Muscle of leg (tissue), 11 donors: ENCODE data around the gene P2RY8. TPM values are rescaled to one million over a fixed set of nuclear protein-coding genes. Genes with fewer than 3 reads are reported as not detected.
A peak's percentile ranks its signal among the peaks of the same experiment; 100 is the strongest.
"Not testable (repeated sequence)": the region's sequence is repeated elsewhere in the genome, so short reads cannot be mapped to it uniquely, and the experiment has no call there.

Experiments
- DNase-seq: peaks from one replicate; pipeline ENCODE4 v3.0.0; 2013
- H3K27ac ChIP-seq: one replicate; pipeline ENCODE4 v1.5.1; 2013; ENCODE audit warnings: mild to moderate bottlenecking, low read length, control low read depth
- H3K27me3 ChIP-seq: one replicate; pipeline ENCODE4 v1.6.1; 2013; ENCODE audit warnings: low read length; ENCODE audit not compliant: control insufficient read depth, insufficient read depth
- H3K36me3 ChIP-seq: one replicate; pipeline ENCODE4 v1.6.1; 2013; ENCODE audit warnings: low read length; ENCODE audit not compliant: control insufficient read depth, insufficient read depth
- H3K4me1 ChIP-seq: one replicate; pipeline ENCODE4 v1.6.1; 2013; ENCODE audit warnings: low read length; ENCODE audit not compliant: control insufficient read depth, insufficient read depth
- H3K4me3 ChIP-seq: one replicate; pipeline ENCODE4 v1.5.1; 2013; ENCODE audit warnings: low read length, control low read depth
- H3K9me3 ChIP-seq: replicated peaks from 2 replicates; pipeline ENCODE4 v1.6.1; 2013; ENCODE audit warnings: low read depth, low read length; ENCODE audit not compliant: control insufficient read depth
- WGBS: methylation state at CpG from one replicate; pipeline ENCODE4 v1.1.5; 2013; ENCODE audit warnings: missing lambda C conversion rate; ENCODE audit not compliant: insufficient coverage; 5-methylcytosine and 5-hydroxymethylcytosine counted together
- polyA plus RNA-seq, 8 donors: library from polyadenylated mRNA; unstranded; fragments of 120-200 nt; gene quantifications; one replicate each; pipeline versions ENCODE4 v1.2.1 to v1.2.3, GENCODE V29; 2013; ENCODE audit warnings: inconsistent platforms in 1 of 8, low replicate concordance in 1 of 8; ENCODE audit not compliant: insufficient read length in 8 of 8, insufficient read depth in 1 of 8
- total RNA-seq: library from RNA; stranded (reverse); fragments of 120-200 nt; gene quantifications from one replicate; pipeline ENCODE4 v1.2.4, GENCODE V29; 2013

The P2RY8 gene
- total and polyA plus RNA-seq, 9 donors: 0.58 to 1.4 (median 1.1) TPM

DNA sequence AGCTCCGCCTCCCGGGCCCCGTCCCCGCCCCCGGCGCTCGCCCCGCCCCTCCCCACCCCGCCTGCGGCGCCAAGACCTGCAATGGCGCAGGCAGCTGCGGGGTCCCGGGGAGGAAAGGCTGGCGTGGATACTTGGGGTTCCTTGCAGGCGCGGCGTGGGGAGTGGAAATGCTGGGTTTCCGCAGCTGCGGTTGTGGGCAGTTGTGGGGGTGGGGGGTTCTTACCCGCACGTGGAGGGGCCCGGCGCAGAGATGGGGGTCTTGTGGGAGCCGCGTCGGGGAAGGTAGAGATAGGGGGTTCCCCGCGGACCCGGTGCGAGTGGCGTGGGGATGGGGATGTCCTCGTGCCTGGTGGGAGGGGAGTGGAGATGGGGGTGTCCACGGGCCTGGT is 83.6 kb downstream of the P2RY8 start:
- Histone ChIP-seq H3K27me3 (peaks cover 2% of the 10 kb centered on the region), H3K4me3 (peak overlapping the region; percentile 67), H3K36me3 (no peaks in the 10 kb centered on the region), H3K9me3 (peaks cover 7% of the 10 kb centered on the region), H3K4me1 (peaks cover 10% of the 10 kb centered on the region), H3K27ac (peak overlapping the region; percentile 89)
- WGBS: 0% methylated on average over 16 of the region's 34 CpGs
- DNase-seq: no peak

DNA sequence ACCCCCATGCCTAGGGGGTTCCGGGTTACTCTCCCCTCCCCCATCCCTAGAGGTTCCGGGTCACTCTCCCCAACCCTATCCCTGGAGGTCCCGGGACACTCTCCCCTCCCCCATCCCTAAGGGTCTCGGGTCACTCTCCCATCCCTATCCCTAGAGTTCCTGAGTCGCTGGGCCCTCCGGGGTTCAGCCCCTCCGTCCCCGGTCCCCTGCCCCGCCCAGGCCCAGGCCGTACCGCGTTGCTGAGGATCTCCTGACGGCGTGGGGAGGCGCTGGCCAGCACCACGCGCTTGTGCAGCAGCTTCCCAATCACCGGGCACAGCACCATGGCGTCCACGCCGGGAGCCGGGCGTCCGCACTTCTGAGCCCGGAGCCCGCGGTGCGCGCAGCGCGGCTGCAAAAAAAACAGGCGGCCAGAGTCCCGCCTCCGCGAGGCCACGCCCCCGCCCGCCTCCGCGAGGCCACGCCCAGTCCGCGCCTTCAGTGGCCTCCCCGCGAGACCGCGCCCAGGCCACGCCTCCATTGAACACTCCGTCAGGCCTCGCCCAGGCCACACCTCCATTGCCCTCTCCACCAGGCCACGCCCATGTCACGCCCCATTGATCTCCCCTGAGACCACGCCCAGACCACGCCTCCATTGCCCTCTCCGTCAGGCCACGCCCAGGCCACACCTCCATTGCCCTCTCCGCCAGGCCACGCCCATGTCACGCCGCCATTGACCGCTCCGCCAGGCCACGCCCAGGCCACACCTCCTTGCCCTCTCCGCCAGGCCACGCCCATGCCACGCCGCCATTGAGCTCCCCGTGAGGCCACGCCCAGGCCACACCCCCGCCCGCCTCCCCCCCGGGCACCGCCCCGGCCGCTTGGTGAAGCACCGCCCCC is 84.2 kb downstream of the P2RY8 start, which contains the start of gene ASMTL:
ASMTL (minus strand) TSS at position 394 of the 879 bp plus-strand sequence; CDS start at position 325, 69 bp downstream.
- Histone ChIP-seq H3K36me3 (no peaks in the 10 kb centered on the region), H3K27me3 (peaks cover 2% of the 10 kb centered on the region), H3K4me3 (peak within 1 kb of the TSS; percentile 90), H3K27ac (peak within 1 kb of the TSS; percentile 89), H3K9me3 (peaks cover 7% of the 10 kb centered on the region), H3K4me1 (peaks cover 10% of the 10 kb centered on the region)
- WGBS: 0% methylated on average over 65 of the region's 76 CpGs
- DNase-seq: peak; percentile 98

DNA sequence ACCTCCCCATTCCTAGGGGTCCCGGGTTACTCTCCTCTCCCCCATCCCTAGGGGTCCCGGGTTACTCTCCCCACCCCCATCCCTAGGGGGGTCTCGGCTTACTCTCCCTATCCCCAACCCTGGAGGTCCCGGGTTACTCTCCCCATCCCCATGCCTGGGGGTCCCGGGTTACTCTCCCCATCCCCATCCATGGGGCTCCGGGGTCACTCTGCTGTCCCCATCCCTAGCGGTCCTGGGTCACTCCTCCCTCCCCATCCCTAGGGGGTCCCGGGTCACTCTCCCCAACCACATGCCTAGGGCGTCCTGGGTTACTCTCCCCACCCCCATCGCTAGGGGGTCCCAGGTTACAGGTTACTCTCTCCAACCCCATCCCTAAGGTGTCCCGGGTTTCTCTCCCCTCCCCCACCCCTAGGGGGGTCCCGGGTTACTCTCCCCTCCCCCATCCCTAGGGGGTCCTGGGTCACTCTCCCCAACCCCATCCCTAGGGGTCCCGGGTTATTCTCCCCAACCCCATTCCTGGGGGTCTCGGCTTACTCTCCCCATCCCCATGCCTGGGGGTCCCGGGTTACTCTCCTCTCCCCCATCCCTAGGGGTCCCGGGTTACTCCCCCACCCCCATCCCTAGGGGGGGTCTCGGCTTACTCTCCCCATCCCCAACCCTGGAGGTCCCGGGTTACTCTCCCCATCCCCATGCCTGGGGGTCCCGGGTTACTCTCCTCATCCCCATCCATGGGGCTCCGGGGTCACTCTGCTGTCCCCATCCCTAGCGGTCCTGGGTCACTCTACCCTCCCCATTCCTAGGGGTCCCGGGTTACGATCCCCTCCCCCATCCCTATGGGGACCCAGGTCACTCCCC is 85.1 kb downstream of the P2RY8 start:
- H3K27ac ChIP-seq: no peak overlapping the region
- H3K4me3 ChIP-seq: peak overlapping the region; percentile 90
- peaks cover 2% of the 10 kb centered on the region for H3K27me3 ChIP-seq

DNA sequence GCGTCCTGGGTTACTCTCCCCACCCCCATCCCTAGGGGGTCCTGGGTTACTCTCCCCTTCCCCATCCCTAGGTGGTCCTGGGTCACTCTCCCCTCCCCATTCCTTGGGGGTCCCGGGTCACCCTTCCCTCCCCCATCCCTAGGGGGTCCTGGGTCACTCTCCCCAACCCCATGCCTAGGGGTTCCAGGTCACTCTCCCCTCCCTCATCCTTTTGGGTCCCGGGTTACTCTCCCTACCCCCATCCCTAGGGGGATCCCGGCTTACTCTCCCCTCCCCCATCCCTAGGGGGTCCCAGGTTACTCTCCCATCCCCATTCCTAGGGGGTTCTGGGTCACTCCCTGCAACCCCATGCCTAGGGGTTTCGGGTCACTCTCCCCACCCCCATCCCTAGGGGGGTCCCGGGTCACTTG is 85.7 kb downstream of the P2RY8 start:
- Histone ChIP-seq H3K36me3 (no peaks in the 10 kb centered on the region), H3K9me3 (peaks cover 12% of the 10 kb centered on the region), H3K27me3 (peaks cover 2% of the 10 kb centered on the region), H3K27ac (no peak overlapping the region), H3K4me3 (no peak overlapping the region), H3K4me1 (peaks cover 10% of the 10 kb centered on the region)
- WGBS: 91% methylated on average over 6 of the region's 6 CpGs
- peak; percentile 34 for DNase-seq

More for the DNA sequence above, 85.1 kb downstream of the P2RY8 start:
- peak; percentile 45 for DNase-seq
- Histone ChIP-seq H3K36me3 (no peaks in the 10 kb centered on the region), H3K9me3 (peaks cover 11% of the 10 kb centered on the region), H3K4me1 (peaks cover 10% of the 10 kb centered on the region)
- 29% methylated on average over 22 of the region's 23 CpGs for WGBS

DNA sequence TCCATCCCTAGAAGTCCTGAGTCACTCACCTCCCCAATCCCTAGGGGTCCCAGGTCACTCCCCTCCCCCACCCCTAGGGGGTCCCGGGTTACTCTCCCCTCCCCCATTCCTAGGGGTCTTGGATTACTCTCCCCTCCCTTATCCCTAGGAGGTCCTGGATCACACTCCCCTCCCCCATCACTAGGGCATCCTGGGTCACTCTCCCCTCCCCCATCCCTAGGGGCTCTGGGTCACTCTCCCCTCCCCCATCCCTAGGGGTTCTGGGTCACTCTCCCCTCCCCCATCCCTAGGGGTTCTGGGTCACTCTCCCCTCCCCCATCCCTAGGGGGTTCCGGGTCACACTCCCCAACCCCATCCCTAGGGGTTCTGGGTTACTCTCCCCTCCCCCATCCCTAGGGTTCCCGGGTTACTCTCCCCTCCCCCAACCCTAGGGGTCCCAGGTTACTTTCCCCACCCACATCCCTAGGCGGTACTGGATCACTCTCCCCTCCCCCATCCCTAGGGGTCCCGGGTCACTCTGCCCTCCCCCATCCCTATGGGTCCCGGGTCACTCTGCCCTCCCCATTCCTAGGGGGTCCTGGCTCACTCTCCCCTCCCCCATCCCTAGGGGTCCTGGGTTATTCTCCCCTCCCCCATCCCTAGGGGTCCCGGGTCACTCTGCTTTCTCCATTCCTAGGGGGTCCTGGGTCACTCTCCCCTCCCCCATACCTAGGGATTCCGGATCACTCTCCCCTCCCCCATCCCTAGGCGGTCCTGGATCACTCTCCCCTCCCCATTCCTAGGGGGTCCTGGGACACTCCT is 86.4 kb downstream of the P2RY8 start:
- 75% methylated on average over 9 of the region's 9 CpGs for WGBS
- Histone ChIP-seq H3K27ac (no peak overlapping the region), H3K9me3 (peaks cover 15% of the 10 kb centered on the region), H3K4me3 (no peak overlapping the region), H3K4me1 (peaks cover 10% of the 10 kb centered on the region), H3K36me3 (no peaks in the 10 kb centered on the region), H3K27me3 (peaks cover 2% of the 10 kb centered on the region)
- peak; percentile 19 for DNase-seq

DNA sequence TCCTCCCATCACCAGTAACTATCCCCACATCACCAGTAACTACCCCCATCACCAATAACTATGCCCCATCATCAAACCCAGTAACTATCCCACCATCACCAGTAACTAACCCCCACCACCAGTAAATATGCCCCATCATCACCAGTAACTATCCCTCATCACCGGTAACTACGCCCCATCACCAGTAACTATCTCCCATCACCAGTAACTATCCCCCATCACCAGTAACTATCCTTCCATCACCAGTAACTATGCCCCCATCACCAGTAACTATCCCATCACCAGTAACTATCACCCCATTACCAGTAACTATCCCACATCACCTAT is 87.2 kb downstream of the P2RY8 start:
- Histone ChIP-seq H3K27ac (no peak overlapping the region), H3K4me1 (peaks cover 10% of the 10 kb centered on the region), H3K27me3 (no peaks in the 10 kb centered on the region), H3K9me3 (peaks cover 21% of the 10 kb centered on the region), H3K4me3 (no peak overlapping the region), H3K36me3 (no peaks in the 10 kb centered on the region)
- no peak for DNase-seq
- 100% methylated on average over 2 of the region's 2 CpGs for WGBS

DNA sequence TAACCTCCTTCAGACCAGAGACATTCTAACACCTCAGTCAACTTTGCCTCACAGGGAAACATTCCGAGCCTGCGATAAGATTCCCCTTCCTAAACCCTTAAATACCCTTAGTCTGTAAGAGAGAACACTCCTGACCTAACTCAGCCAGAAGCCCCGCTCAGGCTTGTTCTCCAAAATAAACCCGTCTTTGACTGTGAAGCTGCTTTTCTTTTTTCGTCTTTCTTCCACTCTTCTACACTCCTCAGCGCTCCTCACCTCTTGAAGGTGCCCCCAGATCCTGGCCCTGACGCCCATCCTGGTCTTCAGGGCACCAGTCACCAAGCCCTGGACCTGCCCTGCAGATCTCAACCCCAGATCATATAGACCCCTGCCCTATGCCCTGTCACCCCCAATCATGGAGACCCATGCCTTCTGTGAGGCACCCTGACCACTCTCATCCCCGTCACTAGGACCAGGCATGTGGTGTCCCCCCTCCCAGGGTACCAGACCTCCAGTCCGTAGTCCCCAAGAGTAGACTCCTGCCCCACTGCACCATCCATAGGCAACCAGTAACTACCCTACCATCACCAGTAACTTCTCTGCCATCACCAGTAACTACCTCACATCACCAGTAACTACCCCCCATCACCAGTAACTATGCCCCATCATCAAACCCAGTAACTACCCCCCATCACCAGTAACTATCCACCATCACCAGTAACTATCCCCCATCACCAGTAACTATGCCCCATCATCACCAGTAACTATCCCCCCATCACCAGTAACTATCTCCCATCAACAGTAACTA is 87.8 kb downstream of the P2RY8 start:
- no peaks in the 10 kb centered on the region for H3K36me3 ChIP-seq
- no peaks in the 10 kb centered on the region for H3K27me3 ChIP-seq
- H3K9me3 ChIP-seq: peaks cover 26% of the 10 kb centered on the region
- 97% methylated on average over 9 of the region's 9 CpGs for WGBS
- no peak for DNase-seq
- H3K4me3 ChIP-seq: no peak overlapping the region
- peaks cover 10% of the 10 kb centered on the region for H3K4me1 ChIP-seq
- H3K27ac ChIP-seq: no peak overlapping the region

DNA sequence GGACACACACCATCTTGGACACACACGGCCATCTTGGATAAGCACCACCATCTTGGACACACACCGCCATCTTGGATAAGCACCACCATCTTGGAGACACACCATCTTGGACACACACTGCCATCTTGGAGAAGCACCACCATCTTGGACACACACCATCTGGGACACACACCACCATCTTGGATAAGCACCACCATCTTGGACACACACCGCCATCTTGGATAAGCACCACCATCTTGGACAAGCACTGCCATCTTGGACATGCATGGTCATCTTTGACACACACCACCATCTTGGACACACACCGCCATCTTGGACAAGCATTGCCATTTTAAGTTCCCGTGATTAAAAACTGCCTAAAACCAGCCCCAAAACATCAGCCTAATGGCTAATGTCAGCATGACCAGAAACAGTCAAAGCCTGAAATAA is 88.4 kb downstream of the P2RY8 start:
- not testable (repeated sequence) for DNase-seq, H3K27ac ChIP-seq, H3K27me3 ChIP-seq, H3K36me3 ChIP-seq, H3K4me1 ChIP-seq, H3K4me3 ChIP-seq
- peaks cover 30% of the 10 kb centered on the region for H3K9me3 ChIP-seq
- WGBS: 96% methylated on average over 5 of the region's 5 CpGs

DNA sequence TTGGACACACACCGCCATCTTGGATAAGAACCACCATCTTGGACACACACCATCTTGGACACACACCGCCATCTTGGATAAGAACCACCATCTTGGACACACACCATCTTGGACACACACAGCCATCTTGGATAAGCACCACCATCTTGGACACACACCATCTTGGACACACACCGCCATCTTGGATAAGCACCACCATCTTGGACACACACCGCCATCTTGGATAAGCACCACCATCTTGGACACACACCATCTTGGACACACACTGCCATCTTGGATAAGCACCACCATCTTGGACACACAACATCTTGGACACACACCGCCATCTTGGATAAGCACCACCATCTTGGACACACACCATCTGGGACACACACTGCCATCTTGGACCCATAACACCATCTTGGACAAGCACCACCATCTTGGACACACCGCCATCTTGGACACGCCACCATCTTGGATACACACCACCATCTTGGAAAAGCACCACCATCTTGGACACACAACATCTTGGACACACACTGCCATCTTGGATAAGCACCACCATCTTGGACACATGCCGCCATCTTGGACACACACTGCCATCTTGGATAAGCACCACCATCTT is 88.9 kb downstream of the P2RY8 start:
- peaks cover 30% of the 10 kb centered on the region for H3K9me3 ChIP-seq
- DNase-seq, H3K27ac ChIP-seq, H3K27me3 ChIP-seq, H3K36me3 ChIP-seq, H3K4me1 ChIP-seq, H3K4me3 ChIP-seq: not testable (repeated sequence)
- WGBS: 96% methylated on average over 8 of the region's 8 CpGs
